NOMO-1 (cell line): ENCODE measurements around the gene ASAH2B.

Experiments used
- DNase-seq, 2 experiments: peaks; one replicate each; lab custom pipeline; 2025; ENCODE audit not compliant: unreplicated experiment in 2 of 2; lab: John Stamatoyannopoulos, UW

ASAH2B gene

GRCh38 chr10:50796693-50797092 is 57.0 kb downstream of the ASAH2B start:
- no peak for DNase-seq

GRCh38 chr10:50798297-50798696 is 58.6 kb downstream of the ASAH2B start:
- no peak for DNase-seq

GRCh38 chr10:50799595-50799994 is 59.9 kb downstream of the ASAH2B start:
- DNase-seq: no peak

GRCh38 chr10:50805981-50806622 is 66.4 kb downstream of the ASAH2B start:
- no peak for DNase-seq

- DNase-seq: no peak
Observed at GRCh38 chr10:50807851-50808776, 68.4 kb downstream of the ASAH2B start.
